Colon (tissue), 2 donors: ENCODE measurements around the gene DCAF6.

Experiments used
- FAIRE-seq: peaks from 2 replicates; lab custom pipeline; 2012; peaks lifted over from hg19 to GRCh38; lab: Jason Lieb, UNC
- donor health status: control.
- donor health status: control.

DCAF6 gene

DNA sequence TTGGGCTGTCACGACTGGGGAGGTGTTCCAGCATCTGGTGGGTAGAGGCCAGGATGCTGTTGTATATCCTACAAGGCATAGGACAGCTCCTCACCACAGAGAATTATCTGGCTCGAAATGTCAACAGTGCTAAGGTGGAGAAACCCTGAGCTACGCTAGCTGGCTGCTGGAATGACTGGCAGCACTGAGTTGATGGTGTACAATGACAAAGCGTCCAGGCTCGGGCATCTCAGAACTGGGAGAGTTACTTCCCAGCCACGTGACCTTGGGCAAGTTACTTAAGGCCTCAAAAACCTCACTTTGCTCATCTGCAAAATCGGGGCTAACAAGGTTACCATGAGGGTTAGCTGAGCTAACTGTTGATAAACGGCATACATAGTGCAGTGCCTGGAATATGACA lies 164.9 kb downstream of the DCAF6 start:
- no peak for FAIRE-seq

DNA sequence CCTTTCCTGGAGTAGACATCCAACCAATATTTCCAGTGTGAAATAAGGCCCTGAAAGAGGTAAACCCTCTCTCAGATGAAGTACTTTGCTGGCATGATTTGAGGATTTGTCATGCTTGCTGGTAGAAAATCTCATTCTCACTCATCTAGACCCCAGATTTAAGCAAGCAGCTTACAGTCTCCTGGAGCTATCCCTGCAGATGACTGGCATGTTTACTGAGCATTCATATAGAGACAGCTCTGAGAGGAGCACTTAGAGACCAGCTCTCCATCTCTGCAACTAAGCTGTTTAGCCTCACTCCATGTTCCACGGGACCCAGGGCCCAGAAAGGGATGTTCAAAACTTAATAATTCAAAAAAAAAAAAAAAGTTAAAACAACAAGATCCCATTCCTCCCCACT lies 166.0 kb downstream of the DCAF6 start:
- FAIRE-seq: no peak

- FAIRE-seq: no peak
These were observed 168.1 kb downstream of the DCAF6 start for GRCh38 chr1:168104535-168104934.

DNA sequence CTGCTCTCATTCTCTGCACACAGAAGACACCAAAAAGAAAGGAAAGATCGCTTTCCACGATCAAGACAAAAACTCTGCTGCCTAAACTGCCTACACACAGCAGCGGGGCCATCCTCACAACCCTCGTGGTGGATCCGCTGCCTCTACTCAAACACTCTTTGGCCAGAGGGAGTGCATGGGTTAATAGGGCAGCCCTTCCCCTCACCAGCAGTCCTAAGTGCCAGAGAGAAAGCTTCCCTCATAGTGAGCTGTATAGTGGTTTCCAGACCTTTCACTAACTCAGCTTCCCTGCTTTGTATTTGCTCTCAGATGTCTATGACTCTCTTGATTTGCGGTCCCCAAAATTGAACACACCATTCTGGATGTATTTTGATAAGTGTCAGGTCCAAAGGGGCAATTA lies 169.4 kb downstream of the DCAF6 start:
- FAIRE-seq: no peak

- no peak for FAIRE-seq
These were observed 169.8 kb downstream of the DCAF6 start for GRCh38 chr1:168106274-168106673.

- no peak for FAIRE-seq
These were observed 174.5 kb downstream of the DCAF6 start for GRCh38 chr1:168110896-168111545.

- no peak for FAIRE-seq
These were observed 176.3 kb downstream of the DCAF6 start for GRCh38 chr1:168112673-168113305.

- no peak for FAIRE-seq
These were observed 178.4 kb downstream of the DCAF6 start for GRCh38 chr1:168114845-168115244.

GRCh38 chr1:168116327-168116799 lies 179.9 kb downstream of the DCAF6 start:
- no peak for FAIRE-seq

DNA sequence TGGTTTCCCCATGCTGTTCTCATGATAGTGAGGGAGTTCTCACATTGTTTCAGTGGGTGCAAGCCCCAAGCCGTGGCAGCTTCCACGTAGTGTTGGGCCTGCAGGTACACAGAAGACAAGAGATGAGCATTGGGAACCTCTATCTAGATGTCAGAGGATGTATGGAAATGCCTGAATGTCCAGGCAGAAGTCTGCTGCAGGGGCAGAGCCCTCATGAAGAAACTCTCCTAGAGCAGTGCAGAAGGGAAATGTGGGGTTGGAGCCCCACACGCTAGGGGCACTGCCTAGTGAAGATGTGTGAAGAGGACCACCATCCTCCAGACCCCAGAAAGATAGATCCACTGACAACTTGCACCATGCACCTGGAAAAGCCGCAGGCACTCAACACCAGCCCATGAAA lies 183.3 kb downstream of the DCAF6 start:
- FAIRE-seq: no peak

- no peak for FAIRE-seq
These were observed 185.0 kb downstream of the DCAF6 start for GRCh38 chr1:168121401-168122011.

GRCh38 chr1:168125051-168125450 lies 188.6 kb downstream of the DCAF6 start:
- no peak for FAIRE-seq
